Measurements from ENCODE around the gene ACOT9.

DNA sequence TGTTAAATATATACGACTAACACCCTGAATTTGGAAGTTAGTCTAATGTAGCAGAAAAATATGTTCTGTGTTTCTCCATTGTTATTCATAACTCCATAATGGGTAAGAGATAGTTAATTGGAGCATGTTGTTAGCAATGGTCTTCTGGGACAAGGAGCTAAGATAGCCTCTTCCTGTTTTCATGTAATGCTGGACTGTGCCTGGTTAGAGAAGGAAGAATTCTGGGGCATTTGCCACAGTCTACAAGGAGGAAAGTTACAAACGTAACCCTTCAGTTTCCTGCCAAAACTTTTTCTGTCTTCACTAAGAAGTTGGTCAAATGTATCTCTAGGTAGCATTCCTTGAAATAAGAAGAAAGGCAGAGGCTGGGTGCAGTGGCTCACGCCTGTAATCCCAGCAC, 70.0 kb downstream of the ACOT9 start:
- TF ChIP-seq, protein P1, sequence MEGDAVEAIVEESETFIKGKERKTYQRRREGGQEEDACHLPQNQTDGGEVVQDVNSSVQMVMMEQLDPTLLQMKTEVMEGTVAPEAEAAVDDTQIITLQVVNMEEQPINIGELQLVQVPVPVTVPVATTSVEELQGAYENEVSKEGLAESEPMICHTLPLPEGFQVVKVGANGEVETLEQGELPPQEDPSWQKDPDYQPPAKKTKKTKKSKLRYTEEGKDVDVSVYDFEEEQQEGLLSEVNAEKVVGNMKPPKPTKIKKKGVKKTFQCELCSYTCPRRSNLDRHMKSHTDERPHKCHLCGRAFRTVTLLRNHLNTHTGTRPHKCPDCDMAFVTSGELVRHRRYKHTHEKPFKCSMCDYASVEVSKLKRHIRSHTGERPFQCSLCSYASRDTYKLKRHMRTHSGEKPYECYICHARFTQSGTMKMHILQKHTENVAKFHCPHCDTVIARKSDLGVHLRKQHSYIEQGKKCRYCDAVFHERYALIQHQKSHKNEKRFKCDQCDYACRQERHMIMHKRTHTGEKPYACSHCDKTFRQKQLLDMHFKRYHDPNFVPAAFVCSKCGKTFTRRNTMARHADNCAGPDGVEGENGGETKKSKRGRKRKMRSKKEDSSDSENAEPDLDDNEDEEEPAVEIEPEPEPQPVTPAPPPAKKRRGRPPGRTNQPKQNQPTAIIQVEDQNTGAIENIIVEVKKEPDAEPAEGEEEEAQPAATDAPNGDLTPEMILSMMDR (IDR thresholded peaks at IDR 0.05) = no peak
- TF ChIP-seq POLR2AphosphoS5 (IDR thresholded peaks at IDR 0.05; ENCODE audit: low read depth, low read length) = no peak
